Ramos (cell line): ENCODE measurements around the gene AMER1.
"Not testable (repeated sequence)": the region's sequence is repeated elsewhere in the genome, so short reads cannot be mapped to it uniquely, and the experiment has no call there.

Experiments used
- in situ Hi-C: fragments of 300-500 bp; cut with MboI; formaldehyde crosslinking; loops from one replicate; pipeline ENCODE4 v1.14.3; 2022; ENCODE audit warnings: low sequenced_read_pairs; ENCODE audit not compliant: unreplicated experiment

AMER1 gene

GRCh38 chrX:64205441-64205734 lies at the start of gene AMER1:
TSS of gene AMER1 (minus strand) at chrX:64205708. CDS start at chrX:64193286, 12,422 bp downstream.
- in situ Hi-C loops: no loop called here

- in situ Hi-C loops: no loop called here
Observed at GRCh38 chrX:64230123-64230970, 24.8 kb upstream of the AMER1 start, which contains the start of gene ASB12. TSS of gene ASB12 (minus strand) at chrX:64230607. CDS start at chrX:64225650, 4,957 bp downstream.

DNA sequence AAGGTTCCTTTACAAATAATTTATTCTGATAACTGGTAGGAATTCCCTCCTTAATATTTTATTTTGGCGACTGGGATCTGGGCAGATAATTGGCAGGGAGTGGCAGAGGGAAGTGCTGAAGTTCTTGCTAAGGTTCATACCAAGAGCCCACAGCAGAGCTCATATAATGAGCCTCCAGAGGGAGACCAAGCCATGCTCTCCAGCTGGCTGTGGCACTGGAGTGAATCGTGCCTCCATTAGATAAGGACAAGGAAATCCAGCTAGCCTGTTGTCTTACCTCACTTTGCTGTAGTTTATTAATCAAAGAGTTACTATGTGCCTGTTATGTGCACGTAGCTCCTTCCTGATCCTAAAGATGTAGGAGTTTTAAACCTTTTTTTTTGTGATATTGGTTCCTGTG lies 23.6 kb upstream of the AMER1 start:
- in situ Hi-C loops: no loop called here

DNA sequence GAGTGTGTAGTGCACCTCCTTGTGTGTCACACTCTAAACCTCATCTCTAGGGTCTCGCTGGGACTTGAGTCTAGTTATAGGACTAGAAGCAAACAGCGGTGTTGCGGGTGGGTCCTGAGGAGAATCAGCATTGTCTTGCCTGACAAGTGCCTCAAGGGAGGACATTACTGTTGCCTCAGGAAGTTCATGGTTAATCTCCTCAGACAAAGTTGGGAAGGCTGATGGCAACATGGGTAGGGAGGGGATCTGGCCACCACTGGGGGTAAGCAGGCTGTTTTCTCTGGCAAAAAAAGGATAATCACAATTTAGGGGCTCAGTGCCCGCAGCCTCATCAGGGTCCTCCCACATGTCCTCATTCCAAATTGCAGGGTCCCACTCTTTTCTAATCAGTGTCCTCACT lies 12.5 kb upstream of the AMER1 start:
- in situ Hi-C loops: no loop called here

GRCh38 chrX:64213989-64214388 lies 8.5 kb upstream of the AMER1 start:
- in situ Hi-C loops: not testable (repeated sequence)

DNA sequence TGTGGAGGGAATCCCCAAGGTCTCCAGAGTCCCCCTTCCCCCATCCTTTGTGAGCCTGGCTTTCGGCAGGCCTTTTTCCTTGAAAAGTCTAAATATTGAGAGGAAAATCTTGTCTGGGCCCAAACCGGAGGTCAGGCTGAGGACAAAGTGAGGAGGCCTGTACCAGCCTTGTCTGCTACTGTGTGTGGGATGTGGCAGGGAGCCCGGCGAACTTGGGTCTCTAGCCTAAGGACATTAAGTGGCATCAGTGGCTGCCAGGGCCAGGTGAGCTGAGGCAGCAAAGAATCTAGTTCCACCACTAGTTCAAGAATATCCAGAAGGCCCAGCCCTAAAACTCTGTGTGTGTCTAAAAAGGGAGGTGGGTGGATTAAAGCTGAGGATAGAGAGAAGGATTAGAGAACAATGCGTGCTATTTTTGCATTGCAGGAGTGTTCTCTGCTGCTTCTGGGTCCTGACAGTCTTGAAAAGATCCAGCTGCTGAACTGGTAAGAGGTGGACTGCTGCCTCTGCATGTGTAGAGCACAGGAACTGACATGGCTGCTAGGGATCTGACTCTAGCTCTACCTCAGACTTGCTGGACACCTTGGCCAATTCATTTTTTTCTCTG lies 1.2 kb upstream of the AMER1 start:
- in situ Hi-C loops: no loop called here

- in situ Hi-C loops: no loop called here
Observed at GRCh38 chrX:64205735-64206501, 410 bp upstream of the AMER1 start.

DNA sequence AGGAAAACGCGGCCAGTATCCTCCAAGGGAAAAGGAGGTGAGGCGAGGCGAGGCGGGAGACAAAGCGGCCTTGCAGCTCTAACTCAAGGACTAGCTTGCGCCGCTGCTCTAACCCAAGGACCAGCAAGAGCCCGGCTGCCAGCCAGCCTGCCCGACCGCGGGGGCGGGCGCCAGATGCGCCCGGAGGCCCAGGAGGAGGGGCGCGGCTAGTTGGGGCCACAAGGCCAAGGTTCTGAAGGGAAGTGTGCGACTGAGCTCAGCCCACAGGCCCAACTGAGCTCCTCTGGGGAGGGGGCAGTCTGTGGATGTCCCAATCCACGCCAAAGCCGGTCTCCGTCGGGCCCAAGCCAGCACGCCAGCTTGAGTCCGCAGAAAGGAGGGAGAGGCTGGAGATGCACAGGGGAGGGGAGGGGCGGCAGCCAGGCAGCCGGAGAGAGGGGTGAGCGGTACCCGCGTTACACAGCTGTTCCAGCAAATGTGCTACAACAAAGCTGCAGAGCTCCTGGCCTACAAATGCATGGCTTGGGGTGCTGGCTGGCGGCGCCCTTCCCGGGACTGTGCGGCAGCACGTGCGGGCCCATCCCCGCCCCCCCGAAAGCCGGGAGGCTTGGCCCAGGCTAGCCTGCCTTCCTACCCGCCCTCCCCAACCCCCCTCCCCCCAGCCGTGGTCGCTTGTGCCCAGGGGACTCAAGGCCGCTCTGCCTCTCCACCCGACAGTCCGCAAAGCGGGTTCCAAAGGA lies 637 bp downstream of the AMER1 start:
- in situ Hi-C loops: no loop called here

DNA sequence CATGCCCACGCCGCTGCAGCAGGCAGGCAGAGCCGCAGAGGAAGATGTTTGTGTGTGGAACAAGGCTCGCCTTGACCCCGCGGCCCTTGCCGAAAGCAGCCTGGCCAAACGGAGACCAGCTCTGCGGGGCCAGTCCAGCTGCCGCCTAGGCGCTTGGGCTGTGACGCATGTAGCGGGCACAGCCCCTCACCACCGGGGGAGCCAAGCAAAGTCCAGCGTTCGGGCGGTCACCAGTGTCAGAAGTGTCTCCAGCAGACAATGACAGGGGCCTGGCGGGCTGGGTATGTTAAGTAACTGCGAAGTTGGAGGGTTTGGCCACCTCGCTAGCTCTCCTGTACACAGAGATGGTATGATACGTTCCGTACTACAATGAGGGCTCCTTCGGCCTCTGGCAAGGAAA lies 1.3 kb downstream of the AMER1 start:
- in situ Hi-C loops: no loop called here

DNA sequence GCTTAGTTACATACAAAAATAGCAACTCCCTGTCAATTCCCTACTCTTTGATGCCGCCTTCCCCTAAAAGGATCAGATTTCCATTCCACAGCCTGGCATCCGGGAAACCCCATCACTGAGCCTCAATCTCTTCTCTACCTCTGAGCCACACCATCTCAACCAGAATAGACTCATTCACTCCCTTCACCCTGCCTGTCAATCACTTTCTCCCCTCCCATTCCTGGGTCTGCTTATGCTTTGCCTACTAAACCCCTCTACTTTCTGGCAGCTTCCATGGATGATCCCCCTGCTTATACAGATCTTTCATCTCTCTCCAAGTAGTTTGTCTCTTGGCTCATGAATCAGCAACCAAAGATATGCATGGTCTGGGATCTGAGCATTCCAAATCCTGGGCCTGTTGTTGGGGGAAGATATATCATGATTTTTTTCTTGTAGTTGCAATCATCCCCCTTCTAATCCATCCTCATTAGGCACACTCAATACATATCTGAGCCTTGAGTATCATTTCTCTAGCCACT lies 2.6 kb downstream of the AMER1 start:
- in situ Hi-C loops: no loop called here

DNA sequence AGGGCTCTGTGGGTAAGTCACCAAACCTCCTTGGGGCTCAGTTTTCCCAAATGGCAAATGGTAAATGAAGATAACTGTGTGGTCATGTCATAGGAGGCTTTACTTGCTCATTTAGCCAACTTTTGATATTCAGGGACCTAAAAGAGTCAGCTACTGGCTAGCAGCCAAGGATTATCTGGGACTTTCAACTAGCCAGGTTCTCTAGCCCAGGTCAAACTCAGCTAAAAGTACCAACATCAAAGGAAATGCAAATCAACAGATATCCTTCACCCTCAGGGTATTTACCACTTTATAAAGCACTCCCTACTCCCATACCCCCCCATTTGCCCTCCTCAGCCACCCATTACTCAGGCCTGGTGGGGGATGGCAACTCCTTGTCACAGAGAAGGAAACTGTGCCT lies 7.5 kb downstream of the AMER1 start:
- in situ Hi-C loops: no loop called here

- in situ Hi-C loops: no loop called here
Observed at GRCh38 chrX:64196606-64197005, 8.9 kb downstream of the AMER1 start.

GRCh38 chrX:64195862-64196261 lies 9.6 kb downstream of the AMER1 start:
- in situ Hi-C loops: no loop called here

DNA sequence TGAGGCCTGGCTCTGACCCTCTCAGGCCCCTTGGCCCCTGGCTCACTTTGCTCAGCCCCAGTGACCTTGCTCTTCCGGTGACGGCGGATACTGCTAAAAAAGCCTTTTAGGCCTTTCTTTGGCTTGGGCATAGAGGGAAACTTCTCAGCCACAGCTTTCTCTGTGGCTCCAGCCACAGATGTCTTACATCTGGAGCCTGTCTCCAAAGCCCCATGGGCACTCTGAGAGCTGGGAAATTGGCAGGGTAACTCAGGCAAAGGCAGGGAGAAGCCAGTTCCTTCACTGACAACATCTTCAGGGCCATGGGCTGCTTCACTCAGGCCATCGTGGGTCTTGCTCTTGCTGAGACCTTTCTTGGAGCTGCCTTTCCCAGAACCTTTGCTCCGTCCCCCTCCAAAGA lies 12.8 kb downstream of the AMER1 start:
- in situ Hi-C loops: no loop called here

GRCh38 chrX:64192040-64192439 lies 13.5 kb downstream of the AMER1 start:
- in situ Hi-C loops: no loop called here

DNA sequence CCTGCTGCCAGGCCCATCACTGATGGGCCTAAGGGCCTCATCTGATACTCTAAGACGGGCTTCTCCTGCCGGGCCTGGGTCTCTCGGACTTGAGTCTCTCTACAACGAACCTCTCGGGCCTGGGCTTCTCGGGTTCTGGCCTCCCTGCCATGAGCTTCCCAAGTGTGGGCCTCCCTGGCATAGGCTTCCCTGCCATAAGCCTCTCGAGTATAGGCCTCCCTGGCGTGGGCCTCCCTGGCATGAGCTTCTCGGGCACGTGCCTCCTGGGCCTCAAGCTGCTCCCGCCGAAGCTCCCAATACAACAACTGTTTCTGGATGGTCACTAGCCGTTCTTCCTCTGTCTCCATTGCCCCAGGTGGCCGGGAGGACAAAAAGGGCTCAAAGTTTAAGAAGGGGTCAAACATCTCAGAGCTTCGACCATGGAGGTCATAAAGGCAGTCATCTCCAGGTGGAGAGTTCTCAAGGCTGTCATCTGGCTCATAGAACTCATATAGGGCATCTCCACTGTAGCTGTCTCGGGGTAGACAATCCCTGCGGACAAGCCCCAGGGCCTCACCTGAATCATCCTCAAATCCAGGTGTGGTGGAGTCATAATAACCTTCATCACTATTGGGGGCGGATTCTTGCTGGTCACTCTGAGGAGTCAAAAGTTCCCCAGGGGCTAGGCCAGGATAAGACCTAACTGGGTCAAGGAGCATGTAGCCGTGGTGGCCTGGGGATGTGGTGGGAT lies 14.1 kb downstream of the AMER1 start:
- in situ Hi-C loops: no loop called here

GRCh38 chrX:64190136-64190740 lies 15.3 kb downstream of the AMER1 start:
- in situ Hi-C loops: no loop called here

DNA sequence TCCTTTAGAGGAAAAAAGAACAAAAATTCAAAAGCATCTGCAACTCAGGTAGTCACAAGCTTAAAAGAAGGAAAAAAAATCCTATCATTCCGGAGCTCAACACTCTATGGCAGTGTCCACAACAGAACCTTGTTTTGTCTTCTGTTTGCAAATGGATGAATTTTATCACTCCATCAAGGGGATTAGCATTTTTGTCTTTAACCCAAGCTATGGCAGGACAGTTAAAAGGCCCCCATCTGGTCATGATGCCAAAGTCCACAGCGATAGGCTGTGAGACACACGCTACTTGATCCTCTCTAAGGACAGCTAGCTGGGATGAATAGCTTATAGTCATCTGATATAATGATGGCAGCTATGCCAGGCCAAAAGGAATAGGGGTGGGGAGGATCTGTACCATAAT lies 16.6 kb downstream of the AMER1 start:
- in situ Hi-C loops: no loop called here

GRCh38 chrX:64187762-64188150 lies 17.8 kb downstream of the AMER1 start:
- in situ Hi-C loops: no loop called here
